Liver (tissue), 9 donors: Measurements from ENCODE around the gene SPAG9. TPM values are rescaled to one million over a fixed set of nuclear protein-coding genes. Genes with fewer than 3 reads are reported as not detected.

Source experiments
- DNase-seq: peaks from one replicate; pipeline ENCODE4 v3.0.0-alpha.2; 2017; ENCODE audit warnings: low spot score
- H3K27ac ChIP-seq, 2 donors: one replicate each; pipeline ENCODE4 v1.7.0; 2013; ENCODE audit warnings: inconsistent platforms in 2 of 2, low read length in 2 of 2, control low read depth in 1 of 2, low read depth in 1 of 2, mild to moderate bottlenecking in 1 of 2
- H3K27me3 ChIP-seq, 4 donors: one replicate each; pipeline versions ENCODE4 v1.6.1 to v1.7.0; 2013; ENCODE audit warnings: low read length in 3 of 4, inconsistent platforms in 1 of 4, mild to moderate bottlenecking in 1 of 4, moderate library complexity in 1 of 4; ENCODE audit not compliant: control insufficient read depth in 4 of 4, insufficient read depth in 4 of 4
- H3K36me3 ChIP-seq, 4 donors: one replicate each; pipeline versions ENCODE4 v1.6.1 to v1.7.0; 2013; ENCODE audit warnings: low read length in 3 of 4, mild to moderate bottlenecking in 3 of 4, low read depth in 1 of 4, moderate library complexity in 1 of 4; ENCODE audit not compliant: control insufficient read depth in 4 of 4, insufficient read depth in 3 of 4
- H3K4me1 ChIP-seq, 4 donors: one replicate each; pipeline versions ENCODE4 v1.6.1 to v1.7.0; 2013; ENCODE audit warnings: low read length in 3 of 4, mild to moderate bottlenecking in 3 of 4, moderate library complexity in 1 of 4; ENCODE audit not compliant: control insufficient read depth in 4 of 4, insufficient read depth in 4 of 4
- H3K4me3 ChIP-seq, 3 donors: one replicate each; pipeline versions ENCODE4 v1.6.1 to v1.7.0; 2013; ENCODE audit warnings: low read length in 3 of 3, control low read depth in 1 of 3, low read depth in 1 of 3, mild to moderate bottlenecking in 1 of 3
- H3K9ac ChIP-seq, 2 donors: one replicate each; pipeline ENCODE4 v1.7.0; 2013; ENCODE audit warnings: low read length in 2 of 2, mild to moderate bottlenecking in 2 of 2, moderate library complexity in 2 of 2, control low read depth in 1 of 2, low read depth in 1 of 2
- H3K9me3 ChIP-seq, 4 donors: one replicate each; pipeline versions ENCODE4 v1.6.1 to v1.7.0; 2013; ENCODE audit warnings: low read length in 3 of 4; ENCODE audit not compliant: control insufficient read depth in 4 of 4
- ATF3 ChIP-seq: IDR thresholded peaks from 2 replicates; pipeline ENCODE4 v1.6.1; 2016; ENCODE audit warnings: antibody characterized with exemption
- FOXA1 ChIP-seq: IDR thresholded peaks from 2 replicates; pipeline ENCODE4 v1.6.1; 2016; ENCODE audit warnings: antibody characterized with exemption
- FOXA2 ChIP-seq: IDR thresholded peaks from 2 replicates; pipeline ENCODE4 v1.6.1; 2016; ENCODE audit warnings: antibody characterized with exemption
- GABPA ChIP-seq, 2 donors: IDR thresholded peaks in 1 of 2; conservative IDR thresholded peaks in 1 of 2; 2 replicates each; pipeline ENCODE4 v1.6.1; 2016; ENCODE audit warnings: antibody characterized with exemption in 2 of 2, mild to moderate bottlenecking in 1 of 2, moderate library complexity in 1 of 2
- HNF4A ChIP-seq, 2 donors: conservative IDR thresholded peaks; 2 replicates each; pipeline ENCODE4 v1.6.1; 2016; ENCODE audit warnings: antibody characterized with exemption in 2 of 2, mild to moderate bottlenecking in 2 of 2
- JUND ChIP-seq, 2 donors: IDR thresholded peaks; 2 replicates each; pipeline ENCODE4 v1.6.1; 2016; ENCODE audit warnings: antibody characterized with exemption in 2 of 2
- NR2F2 ChIP-seq: IDR thresholded peaks from 2 replicates; pipeline ENCODE4 v1.6.1; 2016; ENCODE audit warnings: antibody characterized with exemption
- RAD21 ChIP-seq, 2 donors: IDR thresholded peaks; 2 replicates each; pipeline ENCODE4 v1.6.1; 2016; ENCODE audit warnings: antibody characterized with exemption in 2 of 2, mild to moderate bottlenecking in 2 of 2
- REST ChIP-seq: IDR thresholded peaks from 2 replicates; pipeline ENCODE4 v1.6.1; 2016; ENCODE audit warnings: antibody characterized with exemption, mild to moderate bottlenecking
- RXRA ChIP-seq, 2 donors: IDR thresholded peaks; 2 replicates each; pipeline ENCODE4 v1.6.1; 2017 to 2018; ENCODE audit warnings: antibody characterized with exemption in 2 of 2, mild to moderate bottlenecking in 1 of 2
- SP1 ChIP-seq: IDR thresholded peaks from 2 replicates; pipeline ENCODE4 v1.6.1; 2018; ENCODE audit warnings: antibody characterized with exemption, mild to moderate bottlenecking
- ZBTB33 ChIP-seq: IDR thresholded peaks from 2 replicates; pipeline ENCODE4 v1.6.1; 2016; ENCODE audit warnings: antibody characterized with exemption
- WGBS: extraction: QIAGEN DNeasy Blood & Tissue Kit; methylation state at CpG from one replicate; pipeline ENCODE4 v1.1.7; 2013; 5-methylcytosine and 5-hydroxymethylcytosine counted together
- polyA plus RNA-seq, 2 donors: library from polyadenylated mRNA; stranded (reverse) in 1 of 2; unstranded in 1 of 2; fragments of 200-250 nt in 1 of 2; fragments of >200 nt in 1 of 2; fragmentation: Nextera tagmentation in 1 of 2; extraction: Ambion mirVana in 1 of 2; gene quantifications; one replicate each; pipeline versions ENCODE4 v1.2.1 to v1.2.3, GENCODE V29; 2013 to 2015
- total RNA-seq, 2 donors: library from RNA; depleted of rRNA; stranded (reverse); fragments of >200 nt; gene quantifications; one replicate each; pipeline ENCODE4 v1.2.3, GENCODE V29; 2014
- donor health status: healthy.
- donor health status: healthy.
- donor health status: healthy.
- donor health status: healthy.
- donor health status: healthy.

Gene SPAG9
- total and polyA plus RNA-seq, 4 donors, result 12.0 to 94.0 (median 18.4) TPM

GRCh38 chr17:50925296-50925891, 195.3 kb downstream of the SPAG9 start (continued):
- TF ChIP-seq REST (no peak), GABPA (IDR thresholded peaks at IDR 0.05 in 1 of 2, conservative IDR thresholded peaks at IDR 0.05 in 1 of 2) (no peak)

- H3K27me3 ChIP-seq, result no peaks in the 10 kb centered on the region
- DNase-seq, result no peak
- WGBS, result 66% methylated on average over 3 of the region's 3 CpGs
- H3K9ac ChIP-seq, result no peak overlapping the region
- H3K9me3 ChIP-seq, result no peaks in the 10 kb centered on the region
- H3K4me1 ChIP-seq, result peaks cover 13 to 29% (median 22%) of the 10 kb centered on the region in 4 donors
- TF ChIP-seq HNF4A (conservative IDR thresholded peaks at IDR 0.05) (peak; percentile 13 to 28), ATF3 (no peak), RXRA (IDR thresholded peaks at IDR 0.05) (peak in 1 of 2 donors; percentile 6), ZBTB33 (no peak), RAD21 (IDR thresholded peaks at IDR 0.05) (peak in 1 of 2 donors; percentile 51)
- H3K27ac ChIP-seq, result no peak overlapping the region
- no peak overlapping the region for H3K4me3 ChIP-seq
- H3K36me3 ChIP-seq, result no peaks in the 10 kb centered on the region
Observed at GRCh38 chr17:50924800-50925199, 195.9 kb downstream of the SPAG9 start.

- no peak overlapping the region for H3K4me3 ChIP-seq
- no peaks in the 10 kb centered on the region for H3K36me3 ChIP-seq
- H3K4me1 ChIP-seq, result peaks cover 15 to 34% (median 26%) of the 10 kb centered on the region in 4 donors
- 96% methylated on average over 4 of the region's 4 CpGs for WGBS
- H3K27me3 ChIP-seq, result no peaks in the 10 kb centered on the region
- H3K9ac ChIP-seq, result no peak overlapping the region
- no peak overlapping the region for H3K27ac ChIP-seq
- no peak for DNase-seq
- H3K9me3 ChIP-seq, result no peaks in the 10 kb centered on the region
- no peak for TF ChIP-seq RXRA (IDR thresholded peaks at IDR 0.05)
- no peak for TF ChIP-seq ZBTB33
- TF ChIP-seq FOXA1, result no peak
- TF ChIP-seq JUND (IDR thresholded peaks at IDR 0.05), result no peak
- TF ChIP-seq NR2F2, result no peak
- no peak for TF ChIP-seq FOXA2
- no peak for TF ChIP-seq SP1
- no peak for TF ChIP-seq REST
- TF ChIP-seq HNF4A (conservative IDR thresholded peaks at IDR 0.05), result no peak
Observed at GRCh38 chr17:50924300-50924699, 196.4 kb downstream of the SPAG9 start.
